Stomach (tissue), 4 donors: ENCODE results near the gene PMS1.

ENCODE experiments used
- CTCF ChIP-seq, 7 experiments: fragments of 450-650 bp in 4 of 7; fragments of 200-600 bp in 3 of 7; sonication (generic) in 3 of 7; IDR thresholded peaks; one replicate each; pipeline ENCODE4 v1.5.1; 2016 to 2019; ENCODE audit warnings: antibody characterized with exemption in 7 of 7, control low read depth in 2 of 7, mild to moderate bottlenecking in 1 of 7
- POLR2A ChIP-seq, 4 donors: fragments of 450-650 bp; IDR thresholded peaks; one replicate each; pipeline ENCODE4 v1.6.1; 2016; ENCODE audit warnings: antibody characterized with exemption in 4 of 4, control low read depth in 2 of 4, mild to moderate bottlenecking in 1 of 4, moderate library complexity in 1 of 4
- POLR2AphosphoS5 ChIP-seq, 3 donors: sonication (generic); formaldehyde crosslinking; IDR thresholded peaks; one replicate each; pipeline ENCODE4 v1.6.1; 2016; ENCODE audit warnings: antibody characterized with exemption in 3 of 3

- no peak for TF ChIP-seq CTCF (IDR thresholded peaks at IDR 0.05)
- TF ChIP-seq POLR2A (IDR thresholded peaks at IDR 0.05), result no peak
- no peak for TF ChIP-seq POLR2AphosphoS5 (IDR thresholded peaks at IDR 0.05)
Measured at GRCh38 chr2:189901664-189902063, 117.4 kb downstream of the PMS1 start.
